Gastroesophageal sphincter (tissue), 3 donors: ENCODE data around the gene ITPRID2.

Source experiments
- POLR2AphosphoS5 ChIP-seq: sonication (generic); formaldehyde crosslinking; IDR thresholded peaks from one replicate; pipeline ENCODE4 v1.6.1; 2017; ENCODE audit warnings: antibody characterized with exemption
- TF ChIP-seq, protein P1 (sequence below), 4 experiments: fragments of 200-600 bp in 2 of 4; fragments of 450-650 bp in 2 of 4; sonication (generic) in 1 of 4; IDR thresholded peaks; one replicate each; pipeline ENCODE4 v1.5.1; 2017 to 2019; ENCODE audit warnings: antibody characterized with exemption in 4 of 4, mild to moderate bottlenecking in 2 of 4, moderate library complexity in 2 of 4

DNA sequence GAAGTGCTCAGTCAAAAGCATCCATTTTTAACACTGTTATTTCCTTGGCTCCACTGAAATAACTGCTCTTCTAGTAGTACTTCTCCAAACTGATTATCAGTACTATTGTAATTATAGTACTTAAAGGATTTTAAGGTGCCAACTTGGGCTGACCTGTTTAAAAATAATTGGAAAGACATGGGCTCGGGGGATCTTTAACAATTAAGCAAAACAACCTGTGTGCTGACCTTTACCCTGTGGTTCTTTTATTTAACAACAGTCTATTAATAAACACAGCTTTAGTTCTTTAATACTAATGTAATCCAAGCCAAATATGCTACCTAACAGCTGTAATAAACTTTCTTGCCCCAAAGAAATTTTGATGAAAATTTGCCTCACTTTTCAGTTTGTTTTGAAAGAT is 6.9 kb upstream of the ITPRID2 start:
- no peak for TF ChIP-seq POLR2AphosphoS5
- TF ChIP-seq, protein P1, sequence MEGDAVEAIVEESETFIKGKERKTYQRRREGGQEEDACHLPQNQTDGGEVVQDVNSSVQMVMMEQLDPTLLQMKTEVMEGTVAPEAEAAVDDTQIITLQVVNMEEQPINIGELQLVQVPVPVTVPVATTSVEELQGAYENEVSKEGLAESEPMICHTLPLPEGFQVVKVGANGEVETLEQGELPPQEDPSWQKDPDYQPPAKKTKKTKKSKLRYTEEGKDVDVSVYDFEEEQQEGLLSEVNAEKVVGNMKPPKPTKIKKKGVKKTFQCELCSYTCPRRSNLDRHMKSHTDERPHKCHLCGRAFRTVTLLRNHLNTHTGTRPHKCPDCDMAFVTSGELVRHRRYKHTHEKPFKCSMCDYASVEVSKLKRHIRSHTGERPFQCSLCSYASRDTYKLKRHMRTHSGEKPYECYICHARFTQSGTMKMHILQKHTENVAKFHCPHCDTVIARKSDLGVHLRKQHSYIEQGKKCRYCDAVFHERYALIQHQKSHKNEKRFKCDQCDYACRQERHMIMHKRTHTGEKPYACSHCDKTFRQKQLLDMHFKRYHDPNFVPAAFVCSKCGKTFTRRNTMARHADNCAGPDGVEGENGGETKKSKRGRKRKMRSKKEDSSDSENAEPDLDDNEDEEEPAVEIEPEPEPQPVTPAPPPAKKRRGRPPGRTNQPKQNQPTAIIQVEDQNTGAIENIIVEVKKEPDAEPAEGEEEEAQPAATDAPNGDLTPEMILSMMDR (IDR thresholded peaks at IDR 0.05), result no peak
